Fibroblast of villous mesenchyme (primary cell): ENCODE results near the gene CORO1A. TPM values are rescaled to one million over a fixed set of nuclear protein-coding genes. Genes with fewer than 3 reads are reported as not detected.
A peak's percentile ranks its signal among the peaks of the same experiment; 100 is the strongest.
"Not testable (repeated sequence)": the region's sequence is repeated elsewhere in the genome, so short reads cannot be mapped to it uniquely, and the experiment has no call there.

Experiments
- DNase-seq: peaks from one replicate; pipeline ENCODE4 v3.0.0-alpha.2; 2010; ENCODE audit warnings: low read depth
- H3K4me3 ChIP-seq: 2 replicates; pipeline ENCODE4 v1.5.1; 2011; ENCODE audit warnings: low read depth, mild to moderate bottlenecking, low read length
- small RNA-seq: library from RNA; depleted of rRNA; stranded (forward); fragments of <200 nt; gene quantifications from one replicate; pipeline ENCODE3, GENCODE V24; 2012
- total RNA-seq: library from RNA; depleted of rRNA; stranded (reverse); fragments of >200 nt; gene quantifications from 2 replicates; pipeline ENCODE4 v1.2.3, GENCODE V29; 2012

The CORO1A gene
- total RNA-seq, 1 donor, result 3.5 TPM

DNA sequence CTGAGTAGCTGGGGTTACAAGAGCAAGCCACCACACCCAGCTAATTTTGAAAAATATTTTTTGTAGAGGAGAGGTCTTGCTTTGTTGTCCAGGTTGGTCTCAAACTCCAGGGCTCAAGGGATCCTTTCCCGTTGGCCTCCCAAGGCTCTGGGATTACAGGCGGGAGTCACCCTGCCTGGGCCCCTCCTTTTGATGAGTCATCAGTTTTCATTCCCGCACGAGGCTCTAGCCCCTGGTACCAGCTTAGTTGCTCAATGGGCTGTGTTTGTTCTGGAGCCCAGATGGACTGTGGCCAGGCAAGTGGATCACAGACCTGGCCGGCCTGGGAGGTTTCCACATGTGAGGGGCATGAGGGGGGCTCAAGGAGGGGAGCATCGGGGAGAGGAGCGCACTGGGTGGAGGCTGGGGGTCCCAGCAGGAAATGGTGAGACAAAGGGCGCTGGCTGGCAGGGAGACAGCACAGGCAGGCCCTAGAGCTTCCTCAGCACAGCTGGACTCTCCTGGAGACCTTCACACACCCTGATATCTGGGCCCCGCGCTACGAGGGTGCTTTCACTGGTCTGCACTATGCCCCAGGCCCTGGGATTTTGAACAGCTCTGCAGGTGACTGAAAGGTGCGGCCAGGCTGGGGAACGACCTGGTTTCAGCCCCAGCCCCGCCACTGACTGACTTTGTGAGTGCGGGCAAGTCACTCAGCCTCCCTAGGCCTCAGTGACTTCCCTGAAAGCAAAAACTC is 16.4 kb downstream of the CORO1A start:
- not testable (repeated sequence) for DNase-seq

DNA sequence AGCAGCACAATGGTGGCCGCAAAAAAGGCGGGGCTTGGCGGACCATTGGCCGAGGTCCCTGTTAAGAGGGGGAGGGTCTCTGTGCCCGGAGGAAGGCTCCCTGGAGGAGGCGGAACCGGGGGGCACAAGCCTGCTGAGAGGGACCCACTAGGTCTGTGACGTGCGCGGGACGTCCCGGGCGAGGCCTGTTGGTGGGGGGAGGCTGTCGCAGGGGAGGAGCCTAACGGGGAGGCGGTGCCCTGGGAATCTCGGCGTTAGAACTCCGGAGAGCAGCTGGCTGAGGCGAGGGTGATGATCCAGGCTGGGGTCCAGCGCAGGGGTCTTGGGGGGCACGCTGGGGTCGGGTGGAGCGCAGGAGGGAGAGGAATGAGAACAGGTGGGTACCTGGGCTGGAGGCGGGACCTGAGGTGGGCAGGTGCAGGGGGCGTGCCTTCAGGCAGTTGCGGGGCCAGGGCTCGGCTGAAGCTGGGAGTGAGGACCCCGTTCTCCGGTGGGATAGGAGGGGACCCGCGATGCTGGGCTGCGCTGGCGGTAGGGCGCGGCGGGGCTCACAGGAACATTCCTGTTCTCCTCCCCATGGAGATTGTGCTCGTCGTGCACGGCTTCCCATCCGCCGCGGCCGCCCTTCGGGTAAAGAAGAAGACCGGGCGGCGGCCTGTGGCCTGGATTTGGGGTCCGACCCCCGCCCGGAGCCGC is 22.3 kb downstream of the CORO1A start:
- H3K4me3 ChIP-seq, result peak overlapping the region; percentile 47
- not testable (repeated sequence) for DNase-seq

More for the DNA sequence above, 16.4 kb downstream of the CORO1A start:
- H3K4me3 ChIP-seq, result not testable (repeated sequence)

- not testable (repeated sequence) for DNase-seq, H3K4me3 ChIP-seq
Measured at GRCh38 chr16:30206252-30206651, 22.9 kb downstream of the CORO1A start.

DNA sequence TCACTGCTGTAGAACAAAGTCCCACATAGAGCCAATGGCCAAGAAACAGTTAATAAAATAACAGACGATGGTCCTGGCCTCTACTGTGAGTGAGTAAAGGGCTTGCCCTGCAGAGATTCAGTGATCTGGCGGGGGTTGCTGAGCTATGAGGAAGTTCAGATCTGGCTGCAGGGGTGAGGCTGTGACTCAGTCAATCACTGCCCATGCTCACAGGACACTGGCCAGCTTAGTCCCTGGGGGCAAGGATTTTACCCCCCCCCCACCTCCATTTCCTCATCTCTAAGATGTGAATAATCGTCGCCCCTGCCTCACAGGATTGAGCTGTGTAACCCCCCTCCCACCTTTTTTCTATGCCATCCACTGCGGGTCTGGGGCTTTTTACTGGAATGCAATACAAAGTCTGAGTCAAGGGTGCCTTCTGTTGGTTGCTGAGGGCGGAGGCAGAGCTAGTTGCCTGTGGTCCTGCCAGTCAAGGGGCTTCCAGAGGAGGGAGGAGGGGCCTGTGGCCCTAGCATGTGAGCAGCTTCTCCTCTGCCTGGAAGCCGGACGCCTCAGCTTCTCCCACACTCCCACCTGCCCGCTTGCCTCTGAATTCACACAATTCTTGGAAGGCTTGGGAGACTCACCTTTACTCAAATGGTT is 23.8 kb downstream of the CORO1A start:
- DNase-seq, H3K4me3 ChIP-seq: not testable (repeated sequence)

DNA sequence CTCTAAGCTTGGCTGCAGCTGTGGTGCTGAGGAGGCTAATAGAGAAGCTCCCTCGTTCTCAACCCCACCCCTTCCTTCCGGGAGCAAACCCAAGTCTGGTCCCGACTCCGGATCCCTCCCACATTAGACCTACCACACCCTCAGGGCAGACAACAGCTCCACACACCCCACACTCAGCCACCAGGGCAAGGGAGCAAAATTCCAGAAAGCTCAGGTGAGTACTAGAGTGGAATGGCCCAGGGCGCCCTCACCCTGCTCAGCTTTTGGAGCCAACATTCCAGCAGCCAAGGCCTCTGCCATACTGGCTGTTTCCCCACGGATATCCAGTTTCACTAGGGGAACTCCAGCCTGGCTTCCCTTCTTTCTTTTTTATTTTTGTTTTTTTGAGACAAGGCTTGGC is 25.6 kb downstream of the CORO1A start:
- DNase-seq, H3K4me3 ChIP-seq: not testable (repeated sequence)

DNA sequence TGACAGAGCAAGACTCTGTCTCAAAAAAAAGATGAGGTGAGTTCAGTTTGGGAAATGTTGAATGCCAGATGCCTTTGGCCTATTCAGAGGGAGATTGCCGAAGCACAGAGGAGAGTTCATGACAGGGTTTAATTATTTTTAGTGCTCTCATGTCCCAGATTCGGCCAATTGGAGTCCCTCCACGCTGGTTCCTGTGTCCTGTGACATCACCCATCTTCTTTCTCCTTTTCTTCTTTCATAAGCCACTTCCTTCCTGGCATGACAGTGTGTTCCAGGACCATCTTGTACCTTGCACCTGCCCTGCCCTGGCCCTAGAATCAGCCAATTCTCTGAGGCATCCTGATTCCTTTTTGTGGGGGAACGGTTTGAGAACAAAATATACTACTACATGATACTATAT is 28.0 kb downstream of the CORO1A start:
- not testable (repeated sequence) for H3K4me3 ChIP-seq, DNase-seq

GRCh38 chr16:30217082-30217481 is 33.7 kb downstream of the CORO1A start:
- not testable (repeated sequence) for H3K4me3 ChIP-seq, DNase-seq

Small RNA genes lying within 50 kb of the gene (small RNA-seq; reads per million reads assigned to genes)
- gene AC106782.4, result not detected

Other genes with a start within 250 kb of the CORO1A start
- 72.8 and 75.1 TPM in 2 replicates for gene TMEM219, start 221.5 kb upstream of the CORO1A start, total RNA-seq
- 48.0 and 63.9 TPM in 2 replicates for gene TAOK2, start 209.7 kb upstream of the CORO1A start, total RNA-seq
- gene HIRIP3, start 188.0 kb upstream of the CORO1A start, total RNA-seq, result 4.7 and 6.8 TPM in 2 replicates
- 25.9 and 31.2 TPM in 2 replicates for gene INO80E, start 187.4 kb upstream of the CORO1A start, total RNA-seq
- under 0.01 and 0.32 TPM in 2 replicates for gene DOC2A, start 172.6 kb upstream of the CORO1A start, total RNA-seq
- gene C16orf92, start 160.4 kb upstream of the CORO1A start, total RNA-seq, result not detected in 2 replicates
- gene TLCD3B, start 152.3 kb upstream of the CORO1A start, total RNA-seq, result 0.32 TPM in 1 of 2 replicates, not detected in the other
- 545 and 622 TPM in 2 replicates for gene ALDOA, start 117.8 kb upstream of the CORO1A start, total RNA-seq
- 196 and 209 TPM in 2 replicates for gene PPP4C, start 107.6 kb upstream of the CORO1A start, total RNA-seq
- 0.32 and 0.43 TPM in 2 replicates for gene TBX6, start 91.7 kb upstream of the CORO1A start, total RNA-seq
- gene YPEL3, start 87.4 kb upstream of the CORO1A start, total RNA-seq, result 8.6 and 14.5 TPM in 2 replicates
- gene GDPD3, start 70.1 kb upstream of the CORO1A start, total RNA-seq, result 0.32 and 0.43 TPM in 2 replicates
- 27.7 and 36.3 TPM in 2 replicates for gene MAPK3, start 60.4 kb upstream of the CORO1A start, total RNA-seq
- 46.6 and 140 TPM in 2 replicates for gene BOLA2B, start 10.1 kb downstream of the CORO1A start, total RNA-seq
- gene SLX1A, start 10.3 kb downstream of the CORO1A start, total RNA-seq, result 16.8 and 49.3 TPM in 2 replicates
- 3.5 and 3.9 TPM in 2 replicates for gene SULT1A3, start 15.7 kb downstream of the CORO1A start, total RNA-seq
- gene NPIPB13, start 64.9 kb downstream of the CORO1A start, total RNA-seq, result 0.97 TPM in 1 of 2 replicates, not detected in the other
- gene CD2BP2, start 171.7 kb downstream of the CORO1A start, total RNA-seq, result 35.1 and 40.6 TPM in 2 replicates
- gene TBC1D10B, start 186.9 kb downstream of the CORO1A start, total RNA-seq, result 37.1 and 37.7 TPM in 2 replicates
- gene MYL11, start 191.2 kb downstream of the CORO1A start, total RNA-seq, result not detected in 2 replicates
- 0.43 TPM in 1 of 2 replicates, not detected in the other for gene SEPTIN1, start 199.0 kb downstream of the CORO1A start, total RNA-seq
- 10.4 and 12.6 TPM in 2 replicates for gene ZNF48, start 211.8 kb downstream of the CORO1A start, total RNA-seq
- gene ZNF771, start 224.0 kb downstream of the CORO1A start, total RNA-seq, result 9.5 and 10.0 TPM in 2 replicates
- 12.9 and 18.6 TPM in 2 replicates for gene DCTPP1, start 246.4 kb downstream of the CORO1A start, total RNA-seq